Tongue (tissue), 2 donors: ENCODE data around the gene U2AF1L4. TPM values are rescaled to one million over a fixed set of nuclear protein-coding genes. Genes with fewer than 3 reads are reported as not detected.

Experiments used
- DNase-seq: peaks from one replicate; pipeline ENCODE4 v3.0.0-alpha.2; 2015
- total RNA-seq: library from RNA; depleted of rRNA; stranded (reverse); fragments of >200 nt; gene quantifications from one replicate; pipeline ENCODE4 v1.2.3, GENCODE V29; 2014

The U2AF1L4 gene, protein sequence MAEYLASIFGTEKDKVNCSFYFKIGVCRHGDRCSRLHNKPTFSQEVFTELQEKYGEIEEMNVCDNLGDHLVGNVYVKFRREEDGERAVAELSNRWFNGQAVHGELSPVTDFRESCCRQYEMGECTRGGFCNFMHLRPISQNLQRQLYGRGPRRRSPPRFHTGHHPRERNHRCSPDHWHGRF
- total RNA-seq: 11.3 TPM

DNA sequence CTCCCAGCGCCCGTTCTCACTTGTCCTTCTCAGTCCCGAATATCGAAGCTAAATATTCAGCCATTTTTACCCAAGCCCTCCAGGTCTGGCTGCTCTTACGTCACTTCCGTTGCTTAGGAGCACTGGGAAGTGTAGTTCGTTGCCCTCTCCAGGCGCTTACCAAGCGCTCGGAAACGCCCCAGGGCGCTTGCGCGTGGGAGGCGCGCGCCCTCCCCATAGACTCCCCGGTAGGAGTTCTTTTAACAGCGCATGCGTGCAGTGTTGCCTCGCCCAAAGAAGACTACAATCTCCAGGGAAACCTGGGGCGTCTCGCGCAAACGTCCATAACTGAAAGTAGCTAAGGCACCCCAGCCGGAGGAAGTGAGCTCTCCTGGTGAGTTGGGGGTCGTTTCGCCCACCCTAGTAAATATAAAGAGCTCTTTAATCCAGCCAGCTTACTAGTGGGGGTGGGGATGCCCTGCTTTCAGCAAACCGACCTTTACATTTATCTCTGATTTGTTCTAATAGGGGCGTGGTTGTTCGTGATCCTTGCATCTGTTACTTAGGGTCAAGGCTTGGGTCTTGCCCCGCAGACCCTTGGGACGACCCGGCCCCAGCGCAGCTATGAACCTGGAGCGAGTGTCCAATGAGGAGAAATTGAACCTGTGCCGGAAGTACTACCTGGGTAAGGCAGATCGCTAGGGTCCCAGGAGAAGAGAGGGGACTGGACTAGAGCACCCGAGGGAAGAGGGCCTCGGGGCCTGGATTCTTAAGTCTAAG, at the start of gene U2AF1L4, which contains the start of gene PSENEN:
Gene U2AF1L4 (minus strand): TSS at position 91 of the 759 bp plus-strand sequence. CDS start 27 bp downstream, at position 64.
Gene PSENEN (plus strand): TSS at position 324 of the 759 bp plus-strand sequence. CDS start 280 bp downstream, at position 604.
- DNase-seq: peak; percentile 100

DNA sequence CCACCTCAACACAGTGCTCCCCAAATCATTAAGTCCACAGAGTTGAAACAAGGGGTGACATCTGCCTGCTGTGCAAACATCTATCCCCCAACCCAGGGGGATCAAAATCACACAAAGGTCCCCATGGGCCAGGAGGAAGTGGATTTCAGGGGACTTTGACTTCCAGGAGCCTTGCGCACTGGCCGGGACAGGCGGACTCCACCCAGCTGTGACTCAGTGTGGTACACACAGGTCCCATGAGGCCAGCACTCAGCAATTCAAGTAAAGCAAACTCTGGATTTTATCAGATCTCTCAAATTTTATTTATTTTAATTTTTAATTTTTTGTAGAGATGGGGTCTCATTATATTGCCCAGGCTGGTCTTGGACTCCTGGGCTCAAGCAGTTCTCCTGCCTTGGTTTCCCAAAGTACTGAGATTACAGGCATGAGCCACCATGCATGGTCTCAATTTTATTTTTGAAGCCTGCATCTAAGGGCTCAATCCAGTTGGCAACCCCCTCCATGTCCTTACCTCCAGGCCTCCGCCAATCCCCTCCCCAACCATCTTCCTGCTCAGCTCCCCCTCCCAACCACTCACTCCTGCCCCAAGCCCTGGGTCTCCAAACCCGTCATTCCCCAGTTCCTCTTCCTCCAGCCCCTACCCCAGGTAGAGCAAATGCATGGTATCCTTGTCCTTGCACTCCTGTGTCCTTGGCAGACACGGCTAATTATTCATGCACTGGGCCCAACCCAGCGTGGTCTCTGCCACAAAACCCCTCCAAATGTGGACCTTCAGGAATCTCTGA, 48.4 kb upstream of the U2AF1L4 start:
- DNase-seq: no peak

DNA sequence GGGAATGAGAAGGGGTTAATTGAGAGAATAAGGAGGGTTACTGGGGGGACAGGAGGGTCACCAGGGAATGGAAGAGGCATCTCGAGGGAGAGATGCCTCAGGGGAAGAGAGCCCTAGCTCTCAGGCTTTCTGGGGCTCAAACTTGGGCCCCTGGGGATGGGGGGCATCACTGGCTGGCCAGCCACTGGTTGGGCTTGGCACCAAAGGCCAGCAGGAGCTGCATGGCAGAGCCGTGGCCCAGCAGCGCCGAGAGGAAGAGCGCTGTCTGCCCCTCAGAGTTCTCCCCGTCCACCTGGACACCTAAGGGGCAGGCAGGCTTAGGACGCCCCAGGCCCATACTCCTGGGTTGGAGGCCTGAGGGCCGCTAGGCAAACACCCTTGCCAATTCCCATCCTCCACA, 47.7 kb upstream of the U2AF1L4 start:
- DNase-seq: no peak

DNA sequence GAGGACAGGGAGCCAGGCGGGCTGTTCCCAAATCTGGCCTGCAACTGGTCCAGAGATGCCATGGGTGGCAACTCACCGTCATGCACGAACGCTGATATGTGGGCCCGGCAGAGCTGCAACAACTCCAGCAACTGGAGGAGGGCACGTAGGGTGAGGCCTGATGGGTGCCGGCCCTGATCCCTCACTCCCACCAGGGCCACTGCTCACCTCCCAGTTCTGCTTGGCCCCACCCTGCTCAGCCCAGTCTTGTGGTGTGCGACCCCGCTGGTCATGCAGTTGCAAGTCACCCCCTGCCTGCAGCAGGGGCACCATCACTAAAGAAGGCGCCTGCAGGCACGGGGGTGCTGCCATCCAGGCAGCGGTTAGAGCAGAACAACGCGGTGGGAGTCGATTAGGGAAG, 47.1 kb upstream of the U2AF1L4 start:
- DNase-seq: no peak

DNA sequence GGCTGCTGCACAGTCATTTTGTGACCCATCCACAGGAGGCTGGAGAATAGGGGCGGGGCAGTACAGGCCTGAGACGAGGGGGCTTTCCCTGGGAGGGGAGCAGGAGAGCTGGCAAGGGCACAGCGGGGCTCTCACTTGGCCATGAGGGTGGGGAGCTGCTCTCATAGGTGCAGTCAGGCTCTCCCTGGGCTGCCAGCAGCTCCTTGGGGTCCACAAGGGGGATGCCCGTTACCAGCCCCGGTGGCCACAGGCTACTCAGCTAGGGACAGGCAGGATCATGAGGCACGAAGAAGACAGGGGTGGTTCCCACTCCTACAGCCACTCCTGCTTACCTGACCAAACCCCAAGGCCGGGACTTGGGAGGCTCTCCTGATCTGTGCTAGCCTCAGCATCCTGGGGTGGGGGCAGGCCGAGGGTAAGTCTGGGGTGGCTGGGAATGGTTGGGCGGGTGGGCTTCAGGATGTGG, 46.6 kb upstream of the U2AF1L4 start:
- DNase-seq: no peak

DNA sequence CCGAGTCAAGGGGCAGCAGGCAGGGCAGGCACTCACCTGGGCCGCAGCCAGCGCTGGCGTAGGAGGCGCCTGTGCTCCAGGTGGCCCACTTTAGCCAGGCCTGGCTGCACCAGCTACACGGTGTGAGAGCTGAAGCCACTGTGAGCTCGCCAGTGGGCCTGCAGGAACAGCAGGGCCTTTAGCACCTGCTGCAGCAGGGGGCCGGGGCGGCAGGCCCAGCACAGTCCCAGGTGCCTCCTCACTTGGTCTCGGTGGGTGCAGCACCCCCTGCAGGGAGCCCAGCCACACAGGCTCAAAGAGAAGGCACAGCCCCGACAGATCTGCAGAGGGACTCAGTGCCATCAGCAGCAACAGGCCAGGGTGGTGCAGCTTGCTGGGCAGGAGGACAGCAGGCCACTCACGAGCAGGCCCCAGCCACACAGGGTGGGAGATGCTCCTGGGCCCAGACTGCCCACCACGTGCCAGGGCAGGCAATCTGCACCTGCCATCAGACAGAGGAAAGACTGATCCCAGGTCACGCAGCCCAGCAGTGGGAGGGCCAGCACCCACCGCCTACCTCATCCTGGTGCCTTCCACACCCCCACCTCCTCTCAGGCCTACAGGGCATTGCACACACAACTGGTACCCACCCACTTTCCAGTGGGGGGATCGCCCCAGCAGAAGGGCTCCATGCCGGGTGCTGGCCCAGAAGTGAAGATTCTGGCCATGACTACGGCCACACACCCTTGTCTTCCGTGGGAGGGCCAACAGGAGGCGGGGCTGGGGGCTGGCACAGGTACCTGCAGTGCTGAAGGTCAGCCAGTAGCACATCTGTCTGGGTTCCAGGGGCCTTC, 46.0 kb upstream of the U2AF1L4 start:
- DNase-seq: no peak

DNA sequence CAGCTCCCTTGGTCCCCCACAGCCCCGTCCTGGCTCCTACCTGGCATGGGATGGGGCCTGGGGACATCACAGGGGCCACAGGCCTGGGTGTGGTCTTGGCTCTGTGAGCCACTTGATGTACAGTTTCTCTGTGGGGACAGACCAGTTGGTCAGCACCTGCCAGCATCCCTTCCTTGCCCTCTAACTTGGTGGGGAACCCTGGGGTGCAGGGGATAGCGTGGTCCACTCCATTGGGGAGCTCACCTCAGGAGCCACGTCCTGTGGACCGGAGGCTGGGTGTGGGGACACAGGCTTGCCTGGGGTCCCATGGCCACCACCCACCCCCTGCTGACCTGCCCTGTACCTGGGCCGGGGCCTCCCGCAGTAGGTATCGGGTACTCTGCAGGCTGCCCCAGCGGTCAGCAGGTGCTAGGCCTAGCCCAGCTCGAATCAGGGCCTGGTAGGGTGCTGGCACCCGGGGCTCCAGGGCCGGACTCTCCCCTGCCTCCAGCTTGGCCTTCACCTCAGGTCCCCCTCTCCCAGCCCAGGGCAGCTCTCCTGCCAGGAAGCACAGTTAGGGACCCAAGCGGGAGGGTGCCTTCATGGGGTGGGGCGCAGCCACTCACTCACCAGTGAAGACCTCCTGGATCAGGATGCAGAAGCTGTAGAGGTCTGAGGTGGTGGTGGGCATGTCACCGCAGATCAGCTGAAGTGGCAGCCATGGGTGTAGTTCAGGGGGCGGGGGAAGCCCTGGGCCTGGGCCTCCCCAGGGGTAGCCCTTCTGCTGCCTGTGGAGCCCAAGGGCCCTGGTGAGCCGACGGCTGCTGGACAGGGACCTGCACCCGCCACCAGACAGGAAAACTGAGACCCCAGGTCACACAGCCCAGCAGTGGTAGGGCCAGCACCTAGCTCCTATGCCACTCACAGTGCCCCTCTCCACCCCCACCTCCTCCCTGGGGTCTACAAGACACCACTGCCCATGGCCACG, 45.0 kb upstream of the U2AF1L4 start:
- DNase-seq: no peak

DNA sequence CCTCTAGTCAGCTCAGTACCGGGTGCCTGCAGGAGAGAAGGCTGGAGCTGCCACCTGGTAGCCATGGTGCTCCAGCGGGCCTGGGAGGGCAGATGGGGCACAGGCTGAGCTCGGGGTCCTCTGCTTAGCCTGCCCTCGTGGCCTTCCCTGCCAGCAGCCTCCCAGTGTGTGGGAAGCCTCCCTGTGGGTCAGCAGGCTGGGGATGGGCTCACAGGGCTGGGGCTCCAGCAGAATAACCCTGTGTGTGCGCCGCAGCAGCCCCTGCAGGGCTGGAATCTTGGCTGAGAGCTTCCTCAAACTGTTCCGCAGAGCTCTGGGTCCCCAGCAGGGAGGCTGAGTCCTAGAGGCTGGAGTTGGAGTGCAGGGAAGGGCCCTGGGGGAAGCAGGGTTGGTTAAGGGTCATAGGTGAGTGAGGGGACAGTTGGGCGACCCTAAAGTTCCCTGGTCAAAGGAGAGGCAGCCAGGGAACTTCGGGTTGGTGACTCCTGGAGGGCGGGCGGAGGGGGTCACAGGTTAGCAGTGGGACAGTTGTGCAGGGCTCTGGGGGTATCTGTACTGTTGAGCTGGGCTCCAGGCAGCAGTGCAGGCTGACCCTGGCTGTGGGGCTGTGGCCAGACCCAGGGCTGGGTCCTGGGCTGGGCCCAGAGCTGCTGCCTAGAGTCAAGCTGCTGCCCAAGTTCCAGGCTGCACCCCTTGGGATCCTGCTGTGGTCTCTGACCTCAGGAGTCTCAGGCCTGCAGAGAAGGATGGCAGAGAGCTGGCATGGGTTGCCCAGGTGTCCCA, 44.2 kb upstream of the U2AF1L4 start:
- no peak for DNase-seq

DNA sequence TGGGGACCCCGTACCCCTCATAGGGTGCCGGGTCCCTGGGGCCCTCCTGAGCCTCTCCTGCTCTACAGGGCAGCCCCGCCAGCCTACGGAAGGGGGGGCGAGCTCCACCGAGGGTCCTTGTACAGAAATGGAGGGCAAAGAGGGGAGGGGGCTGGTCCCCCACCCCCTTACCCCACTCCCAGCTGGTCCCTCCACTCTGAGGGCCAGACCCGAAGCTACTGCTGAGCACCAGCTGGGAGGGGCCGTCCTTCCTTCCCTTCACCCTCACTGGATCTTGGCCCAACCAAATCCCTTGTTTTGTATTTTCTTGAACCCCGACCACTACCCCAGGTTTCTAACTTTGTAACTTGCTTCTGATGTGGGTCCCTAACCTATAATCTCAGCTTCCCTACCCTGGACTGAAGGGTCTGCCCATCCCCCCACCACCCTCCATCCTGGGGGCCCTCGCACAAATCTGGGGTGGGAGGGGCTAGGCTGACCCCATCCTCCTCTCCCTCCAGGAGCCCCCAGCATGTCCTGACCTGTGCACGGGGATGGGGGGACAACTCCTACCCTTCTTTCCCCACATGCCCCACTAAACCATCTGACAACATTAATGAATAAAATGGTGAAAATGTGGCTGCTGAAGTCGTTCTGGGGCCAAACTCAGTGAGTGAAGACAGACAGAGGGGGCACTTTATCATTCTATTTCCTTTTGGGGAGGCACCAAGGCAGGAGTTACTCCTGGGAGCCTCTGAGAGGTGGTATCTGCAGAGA, 43.2 kb upstream of the U2AF1L4 start:
- no peak for DNase-seq

DNA sequence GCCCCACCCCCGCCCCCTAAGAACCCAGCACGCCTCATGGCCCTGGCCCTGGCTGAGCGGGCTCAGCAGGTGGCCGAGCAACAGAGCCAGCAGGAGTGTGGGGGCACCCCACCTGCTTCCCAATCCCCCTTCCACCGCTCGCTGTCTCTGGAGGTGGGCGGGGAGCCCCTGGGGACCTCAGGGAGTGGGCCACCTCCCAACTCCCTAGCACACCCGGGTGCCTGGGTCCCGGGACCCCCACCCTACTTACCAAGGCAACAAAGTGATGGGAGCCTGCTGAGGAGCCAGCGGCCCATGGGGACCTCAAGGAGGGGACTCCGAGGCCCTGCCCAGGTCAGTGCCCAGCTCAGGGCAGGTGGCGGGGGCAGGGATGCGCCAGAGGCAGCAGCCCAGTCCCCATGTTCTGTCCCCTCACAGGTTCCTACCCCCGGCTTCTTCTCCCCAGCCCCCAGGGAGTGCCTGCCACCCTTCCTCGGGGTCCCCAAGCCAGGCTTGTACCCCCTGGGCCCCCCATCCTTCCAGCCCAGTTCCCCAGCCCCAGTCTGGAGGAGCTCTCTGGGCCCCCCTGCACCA, 42.1 kb upstream of the U2AF1L4 start:
- DNase-seq: no peak

DNA sequence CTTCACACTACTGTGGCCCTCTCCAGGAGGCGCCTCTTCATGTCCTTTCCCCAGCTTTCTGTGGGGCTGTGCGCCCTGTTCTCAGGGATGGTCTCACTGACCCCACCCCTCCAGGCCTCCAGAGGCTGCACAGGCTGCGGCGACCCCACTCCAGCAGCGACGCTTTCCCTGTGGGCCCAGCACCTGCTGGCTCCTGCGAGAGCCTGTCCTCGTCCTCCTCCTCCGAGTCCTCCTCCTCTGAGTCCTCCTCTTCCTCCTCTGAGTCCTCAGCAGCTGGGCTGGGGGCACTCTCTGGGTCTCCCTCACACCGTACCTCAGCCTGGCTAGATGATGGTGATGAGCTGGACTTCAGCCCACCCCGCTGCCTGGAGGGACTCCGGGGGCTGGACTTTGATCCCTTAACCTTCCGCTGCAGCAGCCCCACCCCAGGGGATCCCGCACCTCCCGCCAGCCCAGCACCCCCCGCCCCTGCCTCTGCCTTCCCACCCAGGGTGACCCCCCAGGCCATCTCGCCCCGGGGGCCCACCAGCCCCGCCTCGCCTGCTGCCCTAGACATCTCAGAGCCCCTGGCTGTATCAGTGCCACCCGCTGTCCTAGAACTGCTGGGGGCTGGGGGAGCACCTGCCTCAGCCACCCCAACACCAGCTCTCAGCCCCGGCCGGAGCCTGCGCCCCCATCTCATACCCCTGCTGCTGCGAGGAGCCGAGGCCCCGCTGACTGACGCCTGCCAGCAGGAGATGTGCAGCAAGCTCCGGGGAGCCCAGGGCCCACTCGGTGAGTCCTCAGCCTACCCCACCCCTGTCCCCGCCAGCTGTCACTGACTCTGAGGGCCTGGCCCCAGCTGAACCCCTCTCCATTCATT, 41.3 kb upstream of the U2AF1L4 start:
- no peak for DNase-seq

DNA sequence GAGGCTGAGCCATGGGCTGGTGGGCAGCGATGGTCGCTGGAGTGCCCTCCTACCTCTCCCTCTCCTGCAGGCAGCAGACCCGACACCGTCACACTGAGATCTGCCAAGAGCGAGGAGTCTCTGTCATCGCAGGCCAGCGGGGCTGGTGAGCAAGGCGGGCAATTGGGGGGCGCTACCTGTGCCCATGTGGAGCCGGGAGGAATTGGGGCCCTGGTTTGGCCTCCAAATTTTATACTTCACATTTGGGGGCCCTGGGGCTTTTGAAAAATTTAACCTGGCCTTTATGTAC, 40.1 kb upstream of the U2AF1L4 start:
- DNase-seq: no peak

DNA sequence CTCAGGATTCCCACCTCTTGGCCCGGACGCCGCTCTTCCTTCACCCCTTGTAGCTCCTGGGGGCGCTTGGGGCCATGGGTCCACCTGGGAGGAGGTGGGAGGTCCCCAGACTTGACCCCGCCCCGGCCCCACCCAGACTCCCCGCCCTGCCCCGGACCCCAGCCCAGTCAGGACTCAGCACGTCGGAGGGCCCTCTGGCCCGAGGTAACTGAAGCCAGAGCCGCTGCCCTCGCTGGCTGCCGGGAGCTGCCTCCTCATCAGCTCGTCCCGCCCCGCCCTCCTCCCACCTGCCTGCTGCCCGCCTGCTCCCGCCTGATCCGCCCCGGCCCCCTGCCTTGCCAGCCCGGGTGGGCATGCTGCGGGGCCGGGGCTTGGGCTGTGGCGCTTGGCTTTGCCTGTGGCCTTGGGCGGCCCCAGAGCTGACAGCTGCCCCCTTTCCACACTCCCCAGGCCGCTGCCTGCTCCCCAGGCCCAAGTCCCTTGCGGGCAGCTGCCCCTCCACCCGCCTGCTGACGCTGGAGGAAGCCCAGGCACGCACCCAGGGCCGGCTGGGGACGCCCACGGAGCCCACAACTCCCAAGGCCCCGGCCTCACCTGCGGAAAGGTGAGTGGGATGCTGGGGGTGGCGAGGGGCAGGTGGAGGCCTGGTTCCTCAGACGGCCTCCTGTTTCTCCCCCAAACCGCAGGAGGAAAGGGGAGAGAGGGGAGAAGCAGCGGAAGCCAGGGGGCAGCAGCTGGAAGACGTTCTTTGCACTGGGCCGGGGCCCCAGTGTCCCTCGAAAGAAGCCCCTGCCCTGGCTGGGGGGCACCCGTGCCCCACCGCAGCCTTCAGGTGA, 39.5 kb upstream of the U2AF1L4 start:
- no peak for DNase-seq

DNA sequence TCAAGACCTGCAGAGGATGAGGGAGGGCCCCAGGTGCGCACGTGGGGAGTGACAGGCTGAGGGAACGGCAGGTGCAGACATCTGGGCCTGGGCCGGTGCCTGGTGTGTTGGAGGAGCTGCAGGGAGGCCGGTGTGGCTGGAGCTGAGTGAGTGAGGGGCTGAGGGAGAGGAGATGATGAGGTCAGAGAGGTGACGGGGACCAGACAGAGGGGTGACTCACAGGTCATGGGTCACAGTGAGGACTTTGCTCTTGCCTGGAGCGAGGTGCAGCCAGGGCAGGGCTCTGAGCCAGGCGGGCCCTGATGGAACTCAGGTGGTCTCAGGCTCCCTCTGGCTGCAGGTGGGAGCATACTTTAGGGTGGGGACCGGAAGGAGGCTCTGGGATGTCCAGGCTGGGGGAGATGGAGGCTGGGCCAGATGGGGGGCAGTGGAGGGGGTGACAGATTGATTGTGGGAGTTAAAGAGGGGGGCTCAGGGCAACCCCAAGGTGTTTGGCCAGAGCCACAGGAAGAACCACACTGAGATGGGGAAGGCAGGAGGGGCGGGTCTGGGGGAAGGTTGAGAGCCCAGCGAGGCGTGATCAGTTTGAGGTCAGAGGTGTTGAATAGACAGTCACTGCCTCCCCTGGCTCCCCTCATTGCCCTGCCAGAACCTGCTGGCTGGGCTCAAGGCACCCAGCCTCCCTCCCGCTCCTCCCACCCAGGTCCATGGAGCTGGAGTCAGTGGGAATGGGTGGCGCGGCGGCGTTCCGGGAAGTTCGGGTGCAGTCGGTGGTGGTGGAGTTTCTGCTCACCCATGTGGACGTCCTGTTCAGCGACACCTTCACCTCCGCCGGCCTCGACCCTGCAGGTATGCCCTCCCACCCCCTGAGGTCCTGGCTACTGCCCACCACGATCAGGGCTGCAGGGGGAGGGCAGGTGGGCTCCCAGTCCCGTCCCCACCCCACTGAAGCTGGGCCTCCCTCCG, 38.5 kb upstream of the U2AF1L4 start:
- DNase-seq: no peak

DNA sequence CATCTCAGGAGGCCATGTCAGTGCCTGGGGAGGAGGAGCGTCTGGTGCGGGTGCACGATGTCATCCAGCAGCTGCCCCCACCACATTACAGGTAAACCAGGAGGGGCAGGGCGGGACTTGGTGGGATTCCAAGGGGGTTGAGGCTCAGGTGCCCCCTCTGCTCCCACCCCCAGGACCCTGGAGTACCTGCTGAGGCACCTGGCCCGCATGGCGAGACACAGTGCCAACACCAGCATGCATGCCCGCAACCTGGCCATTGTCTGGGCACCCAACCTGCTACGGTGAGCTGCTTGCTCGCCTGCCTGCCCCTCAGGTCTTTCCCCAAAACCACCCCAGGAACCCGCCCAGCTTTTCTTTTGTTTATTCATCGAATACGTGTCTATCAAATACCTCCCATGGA, 37.4 kb upstream of the U2AF1L4 start:
- no peak for DNase-seq

DNA sequence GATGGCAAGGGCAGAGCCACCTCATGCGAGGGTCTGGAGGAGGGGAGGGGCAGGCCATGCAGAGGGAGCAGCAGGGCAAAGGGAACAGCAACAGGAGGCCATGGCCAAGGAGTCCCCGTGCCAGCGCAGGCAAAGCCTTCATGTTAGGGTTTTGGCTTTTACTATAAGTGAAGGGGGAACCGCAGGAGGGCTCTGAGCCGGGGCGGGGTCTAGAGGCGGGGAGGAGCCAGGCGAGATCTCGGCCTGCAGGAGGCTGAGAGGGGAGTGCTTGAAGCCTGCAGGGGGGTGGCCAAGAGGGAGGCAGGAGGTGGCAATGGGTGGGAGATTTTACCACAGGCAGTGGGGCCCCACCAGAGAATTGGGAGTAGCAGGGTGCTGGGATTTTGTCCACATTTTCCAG, 36.4 kb upstream of the U2AF1L4 start:
- DNase-seq: no peak
